ENCODE measurements around the gene MBNL2. TPM values are rescaled to one million over a fixed set of nuclear protein-coding genes. Genes with fewer than 3 reads are reported as not detected.

The MBNL2 gene
- total and polyA plus RNA-seq, 2 of the 4 experiments (the other 2 are of a cell fraction): 26.9 to 103 TPM

DNA sequence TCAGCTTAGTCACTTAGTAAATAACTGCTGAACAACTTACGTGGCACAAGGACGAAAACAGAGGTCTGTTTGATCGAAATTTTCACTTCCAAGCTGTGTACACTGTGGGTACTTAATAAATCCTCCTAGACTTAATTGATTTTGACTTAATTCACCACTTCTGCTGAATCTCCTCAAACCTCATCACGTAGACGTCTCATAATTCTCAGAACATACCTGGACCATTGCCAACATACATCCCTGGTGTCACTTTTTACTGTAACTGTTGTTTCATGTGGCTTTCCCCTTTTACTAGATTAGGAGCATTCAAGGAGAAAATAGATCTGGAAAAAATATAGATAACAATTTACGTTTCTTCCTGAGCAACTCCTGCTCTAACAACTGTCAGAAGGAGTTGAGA is 105.0 kb downstream of the MBNL2 start:
- Histone ChIP-seq H3K27ac (ENCODE audit: insufficient read depth, low read length) (no peak overlapping the region), H2AK5ac (ENCODE audit: low read depth, low read length) (0 out of 2 replicates have a peak overlapping the region, but pooled peaks have one; percentile 21)
- no peak for ATAC-seq (ENCODE audit: low read depth)

More for the DNA sequence above, 105.0 kb downstream of the MBNL2 start:
- Histone ChIP-seq H2BK5ac (ENCODE audit: low read depth, low read length, poor library complexity, severe bottlenecking) (no peak overlapping the region), H2BK15ac (ENCODE audit: low read depth, low read length) (no peak overlapping the region), H3K9ac (ENCODE audit: low read depth, low read length) (no peak overlapping the region), H3K36me3 (ENCODE audit: control insufficient read depth, insufficient read depth, low read length) (no peaks in the 10 kb centered on the region; the same call in none of the 2 replicates), H4K20me1 (ENCODE audit: insufficient read depth, low read length) (peaks cover 6% of the 10 kb centered on the region; the same call in 1 of the 2 replicates), H4K91ac (ENCODE audit: insufficient read depth, low read depth, low read length) (no peak overlapping the region), H3K9me1 (ENCODE audit: insufficient read depth, low read length) (peaks cover 25% of the 10 kb centered on the region), H3K14ac (replicated peaks; ENCODE audit: low read depth, low read length) (no peak overlapping the region), H3K4me3 (ENCODE audit: insufficient read depth, low read depth, low read length) (no peak overlapping the region), H3K23ac (ENCODE audit: low read depth, low read length) (no peak overlapping the region), H2BK120ac (ENCODE audit: low read depth, low read length) (peak overlapping the region; percentile 4; the same call in 1 of the 2 replicates), H2AFZ (replicated peaks; ENCODE audit: low read length, poor library complexity) (no peak overlapping the region), H2AK9ac (replicated peaks; ENCODE audit: low read depth, low read length, poor library complexity) (no peak overlapping the region), H3K4ac (ENCODE audit: low read depth, low read length) (no peak overlapping the region), H3K18ac (ENCODE audit: low read depth, low read length) (peak overlapping the region; percentile 72; the same call in 1 of the 2 replicates), H3K27me3 (ENCODE audit: control insufficient read depth, insufficient read depth, low read length) (no peaks in the 10 kb centered on the region), H3K4me1 (ENCODE audit: control insufficient read depth, insufficient read depth, low read length) (peaks cover 21% of the 10 kb centered on the region), H3K9me3 (ENCODE audit: control insufficient read depth, insufficient read depth, low read length) (no peaks in the 10 kb centered on the region), H3K79me1 (ENCODE audit: low read depth in 1 of 2, low read length in 2 of 2) (peaks cover 42 to 86% of the 10 kb centered on the region in 2 experiments), H2BK20ac (ENCODE audit: low read depth, low read length) (no peak overlapping the region), H3K56ac (ENCODE audit: extremely low read depth, insufficient read depth, low read length) (no peak overlapping the region), H4K8ac (ENCODE audit: low read depth in 2 of 2, low read length in 2 of 2) (peak overlapping the region; percentile 11 to 54; a peak in 1 of 4 replicates), H4K5ac (ENCODE audit: low read depth, low read length) (no peak overlapping the region; the same call in 1 of the 2 replicates), H3K4me2 (ENCODE audit: low read depth, low read length) (no peak overlapping the region)
- ChIA-PET POLR2A (ENCODE audit: unreplicated experiment) (no interaction called here), CTCF (no interaction called here)
- no peak for DNase-seq
- 100% methylated on average over 1 of the region's 6 CpGs; no CpG with 5 or more reads in 1 of the 2 experiments for WGBS, 2 experiments (ENCODE audit: extremely low coverage in 2 of 2, insufficient read length in 1 of 2)
- intact Hi-C loops (cut with micrococcal nuclease): loop anchor here (5.0 kb wide), 1 partner anchor 50 kb away; no protein-coding TSS in a partner anchor
- in situ Hi-C loops (cut with MboI; ENCODE audit: low sequenced_read_pairs): no loop called here
- TF ChIP-seq POLR2A (IDR thresholded peaks at IDR 0.05; ENCODE audit: low read depth, low read length) (no peak), CHD1 (IDR thresholded peaks at IDR 0.05; ENCODE audit: low read depth, low read length) (no peak), RCOR1 (IDR thresholded peaks at IDR 0.05; ENCODE audit: insufficient replicate concordance, low read length) (no peak), MAZ (IDR thresholded peaks at IDR 0.05; ENCODE audit: borderline replicate concordance, low read depth, low read length) (no peak), FOS (IDR thresholded peaks at IDR 0.05; ENCODE audit: low read depth, low read length) (no peak), SMC3 (IDR thresholded peaks at IDR 0.05; ENCODE audit: low read depth, low read length) (no peak), NFE2L2 (IDR thresholded peaks at IDR 0.05; ENCODE audit: low read depth, low read length) (no peak), MAFK (IDR thresholded peaks at IDR 0.05; ENCODE audit: low read depth, low read length) (no peak), CEBPB (IDR thresholded peaks at IDR 0.05; ENCODE audit: low read depth, low read length) (no peak), MXI1 (IDR thresholded peaks at IDR 0.05; ENCODE audit: borderline replicate concordance, low read depth, low read length) (no peak), RAD21 (IDR thresholded peaks at IDR 0.05; ENCODE audit: low read length) (no peak), RFX5 (IDR thresholded peaks at IDR 0.05; ENCODE audit: low read depth, low read length) (no peak), ELK1 (IDR thresholded peaks at IDR 0.05; ENCODE audit: borderline replicate concordance, low read depth, low read length) (no peak), BHLHE40 (IDR thresholded peaks at IDR 0.05; ENCODE audit: low read depth, low read length) (no peak), CTCF (conservative IDR thresholded peaks at IDR 0.05; ENCODE audit: low read depth, low read length) (no peak), USF2 (IDR thresholded peaks at IDR 0.05; ENCODE audit: low read depth, low read length) (no peak)
- dilution Hi-C loops (cut with HindIII; ENCODE audit: low sequenced_read_pairs, unreplicated experiment): no loop called here
- BruUV-seq (replicated peaks): no TSS peak

Data from IMR-90 (cell line).